ENCODE measurements around the gene BHLHA15.
A peak's percentile ranks its signal among the peaks of the same experiment; 100 is the strongest.

The BHLHA15 gene

GRCh38 chr7:98211221-98211675 lies at the start of gene BHLHA15:
Gene BHLHA15 (plus strand): TSS chr7:98211439. CDS start chr7:98212310, 871 bp downstream.
- Histone ChIP-seq H3K27me3 (ENCODE audit: control insufficient read depth, insufficient read depth, low read length) (no peaks in the 10 kb centered on the region), H3K4me1 (ENCODE audit: control insufficient read depth, low read depth, low read length) (no peaks in the 10 kb centered on the region), H3K9ac (ENCODE audit: low read length) (no peak within 1 kb of the TSS), H3K36me3 (ENCODE audit: control insufficient read depth, low read depth, low read length) (peaks cover 8% of the 10 kb centered on the region), H3K9me3 (ENCODE audit: control insufficient read depth, low read depth, low read length) (no peaks in the 10 kb centered on the region), H3K27ac (ENCODE audit: low read length) (no peak within 1 kb of the TSS), H3K4me3 (ENCODE audit: low read length) (peak within 1 kb of the TSS; percentile 44)

- H3K4me3 ChIP-seq (ENCODE audit: low read length), result no peak overlapping the region
- H3K27ac ChIP-seq (ENCODE audit: low read length), result no peak overlapping the region
- H3K36me3 ChIP-seq (ENCODE audit: control insufficient read depth, low read depth, low read length), result peaks cover 5% of the 10 kb centered on the region
- H3K9me3 ChIP-seq (ENCODE audit: control insufficient read depth, low read depth, low read length), result no peaks in the 10 kb centered on the region
- H3K27me3 ChIP-seq (ENCODE audit: control insufficient read depth, insufficient read depth, low read length), result no peaks in the 10 kb centered on the region
- H3K9ac ChIP-seq (ENCODE audit: low read length), result no peak overlapping the region
- no peaks in the 10 kb centered on the region for H3K4me1 ChIP-seq (ENCODE audit: control insufficient read depth, low read depth, low read length)
Observed at GRCh38 chr7:98162758-98163157, 48.5 kb upstream of the BHLHA15 start.

- no peaks in the 10 kb centered on the region for H3K4me1 ChIP-seq (ENCODE audit: control insufficient read depth, low read depth, low read length)
- peaks cover 5% of the 10 kb centered on the region for H3K36me3 ChIP-seq (ENCODE audit: control insufficient read depth, low read depth, low read length)
- H3K9ac ChIP-seq (ENCODE audit: low read length), result no peak overlapping the region
- H3K27ac ChIP-seq (ENCODE audit: low read length), result no peak overlapping the region
- H3K9me3 ChIP-seq (ENCODE audit: control insufficient read depth, low read depth, low read length), result no peaks in the 10 kb centered on the region
- H3K4me3 ChIP-seq (ENCODE audit: low read length), result no peak overlapping the region
- no peaks in the 10 kb centered on the region for H3K27me3 ChIP-seq (ENCODE audit: control insufficient read depth, insufficient read depth, low read length)
Observed at GRCh38 chr7:98163269-98163668, 48.0 kb upstream of the BHLHA15 start.

GRCh38 chr7:98163704-98164494 lies 47.3 kb upstream of the BHLHA15 start:
- no peaks in the 10 kb centered on the region for H3K4me1 ChIP-seq (ENCODE audit: control insufficient read depth, low read depth, low read length)
- H3K36me3 ChIP-seq (ENCODE audit: control insufficient read depth, low read depth, low read length), result peaks cover 5% of the 10 kb centered on the region
- H3K4me3 ChIP-seq (ENCODE audit: low read length), result no peak overlapping the region
- H3K27ac ChIP-seq (ENCODE audit: low read length), result no peak overlapping the region
- H3K9ac ChIP-seq (ENCODE audit: low read length), result no peak overlapping the region
- no peaks in the 10 kb centered on the region for H3K9me3 ChIP-seq (ENCODE audit: control insufficient read depth, low read depth, low read length)
- no peaks in the 10 kb centered on the region for H3K27me3 ChIP-seq (ENCODE audit: control insufficient read depth, insufficient read depth, low read length)

GRCh38 chr7:98165827-98166667 lies 45.2 kb upstream of the BHLHA15 start:
- no peak overlapping the region for H3K4me3 ChIP-seq (ENCODE audit: low read length)
- no peaks in the 10 kb centered on the region for H3K36me3 ChIP-seq (ENCODE audit: control insufficient read depth, low read depth, low read length)
- no peak overlapping the region for H3K27ac ChIP-seq (ENCODE audit: low read length)
- no peak overlapping the region for H3K9ac ChIP-seq (ENCODE audit: low read length)
- no peaks in the 10 kb centered on the region for H3K27me3 ChIP-seq (ENCODE audit: control insufficient read depth, insufficient read depth, low read length)
- H3K9me3 ChIP-seq (ENCODE audit: control insufficient read depth, low read depth, low read length), result no peaks in the 10 kb centered on the region
- no peaks in the 10 kb centered on the region for H3K4me1 ChIP-seq (ENCODE audit: control insufficient read depth, low read depth, low read length)

GRCh38 chr7:98166668-98166970 lies 44.6 kb upstream of the BHLHA15 start:
- Histone ChIP-seq H3K9ac (ENCODE audit: low read length) (no peak overlapping the region), H3K27me3 (ENCODE audit: control insufficient read depth, insufficient read depth, low read length) (no peaks in the 10 kb centered on the region), H3K4me3 (ENCODE audit: low read length) (no peak overlapping the region), H3K9me3 (ENCODE audit: control insufficient read depth, low read depth, low read length) (no peaks in the 10 kb centered on the region), H3K27ac (ENCODE audit: low read length) (no peak overlapping the region), H3K36me3 (ENCODE audit: control insufficient read depth, low read depth, low read length) (no peaks in the 10 kb centered on the region), H3K4me1 (ENCODE audit: control insufficient read depth, low read depth, low read length) (no peaks in the 10 kb centered on the region)

GRCh38 chr7:98167653-98168052 lies 43.6 kb upstream of the BHLHA15 start:
- Histone ChIP-seq H3K27ac (ENCODE audit: low read length) (no peak overlapping the region), H3K4me3 (ENCODE audit: low read length) (no peak overlapping the region), H3K36me3 (ENCODE audit: control insufficient read depth, low read depth, low read length) (no peaks in the 10 kb centered on the region), H3K9me3 (ENCODE audit: control insufficient read depth, low read depth, low read length) (no peaks in the 10 kb centered on the region), H3K4me1 (ENCODE audit: control insufficient read depth, low read depth, low read length) (no peaks in the 10 kb centered on the region), H3K9ac (ENCODE audit: low read length) (no peak overlapping the region), H3K27me3 (ENCODE audit: control insufficient read depth, insufficient read depth, low read length) (no peaks in the 10 kb centered on the region)

- H3K9me3 ChIP-seq (ENCODE audit: control insufficient read depth, low read depth, low read length), result no peaks in the 10 kb centered on the region
- H3K9ac ChIP-seq (ENCODE audit: low read length), result no peak overlapping the region
- no peaks in the 10 kb centered on the region for H3K36me3 ChIP-seq (ENCODE audit: control insufficient read depth, low read depth, low read length)
- no peaks in the 10 kb centered on the region for H3K27me3 ChIP-seq (ENCODE audit: control insufficient read depth, insufficient read depth, low read length)
- no peak overlapping the region for H3K27ac ChIP-seq (ENCODE audit: low read length)
- H3K4me3 ChIP-seq (ENCODE audit: low read length), result no peak overlapping the region
- H3K4me1 ChIP-seq (ENCODE audit: control insufficient read depth, low read depth, low read length), result no peaks in the 10 kb centered on the region
Observed at GRCh38 chr7:98168181-98168903, 42.9 kb upstream of the BHLHA15 start.

- Histone ChIP-seq H3K9ac (ENCODE audit: low read length) (no peak overlapping the region), H3K27ac (ENCODE audit: low read length) (no peak overlapping the region), H3K9me3 (ENCODE audit: control insufficient read depth, low read depth, low read length) (no peaks in the 10 kb centered on the region), H3K27me3 (ENCODE audit: control insufficient read depth, insufficient read depth, low read length) (no peaks in the 10 kb centered on the region), H3K36me3 (ENCODE audit: control insufficient read depth, low read depth, low read length) (no peaks in the 10 kb centered on the region), H3K4me1 (ENCODE audit: control insufficient read depth, low read depth, low read length) (no peaks in the 10 kb centered on the region), H3K4me3 (ENCODE audit: low read length) (no peak overlapping the region)
Observed at GRCh38 chr7:98168904-98169621, 42.2 kb upstream of the BHLHA15 start.

- Histone ChIP-seq H3K9ac (ENCODE audit: low read length) (no peak overlapping the region), H3K9me3 (ENCODE audit: control insufficient read depth, low read depth, low read length) (no peaks in the 10 kb centered on the region), H3K36me3 (ENCODE audit: control insufficient read depth, low read depth, low read length) (peaks cover 13% of the 10 kb centered on the region), H3K27me3 (ENCODE audit: control insufficient read depth, insufficient read depth, low read length) (no peaks in the 10 kb centered on the region), H3K27ac (ENCODE audit: low read length) (no peak overlapping the region), H3K4me3 (ENCODE audit: low read length) (no peak overlapping the region), H3K4me1 (ENCODE audit: control insufficient read depth, low read depth, low read length) (no peaks in the 10 kb centered on the region)
Observed at GRCh38 chr7:98170966-98171365, 40.3 kb upstream of the BHLHA15 start.

GRCh38 chr7:98171449-98171848 lies 39.8 kb upstream of the BHLHA15 start:
- Histone ChIP-seq H3K9me3 (ENCODE audit: control insufficient read depth, low read depth, low read length) (no peaks in the 10 kb centered on the region), H3K27me3 (ENCODE audit: control insufficient read depth, insufficient read depth, low read length) (no peaks in the 10 kb centered on the region), H3K27ac (ENCODE audit: low read length) (no peak overlapping the region), H3K36me3 (ENCODE audit: control insufficient read depth, low read depth, low read length) (peaks cover 16% of the 10 kb centered on the region), H3K4me1 (ENCODE audit: control insufficient read depth, low read depth, low read length) (no peaks in the 10 kb centered on the region), H3K9ac (ENCODE audit: low read length) (no peak overlapping the region), H3K4me3 (ENCODE audit: low read length) (no peak overlapping the region)

Measured in iPS-18a (cell line).